IPS-11a (cell line): ENCODE measurements around the gene ADK.

Experiments
- H3K4me3 ChIP-seq: one replicate; pipeline ENCODE4 v1.5.1; 2013; ENCODE audit warnings: low read depth, low read length, control low read depth

ADK gene

DNA sequence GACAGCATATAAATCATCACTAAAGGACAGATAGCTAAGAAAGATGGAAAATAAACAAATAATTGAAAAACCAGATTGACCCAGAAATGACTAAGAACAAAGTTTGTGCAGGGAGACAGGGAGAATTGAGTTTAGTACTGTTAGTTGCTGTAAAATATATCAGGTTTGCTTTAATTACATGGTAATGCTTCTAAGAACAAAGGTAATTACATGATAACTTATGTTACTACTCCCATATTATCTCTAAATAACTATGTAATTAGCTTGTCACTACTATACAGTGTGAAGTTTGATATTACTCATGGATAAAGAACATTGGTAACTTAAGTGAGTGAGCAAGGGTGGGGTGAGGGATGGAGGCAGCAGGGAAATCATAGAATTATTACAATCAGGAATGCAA is 540.1 kb downstream of the ADK start:
- H3K4me3 ChIP-seq: no peak overlapping the region

DNA sequence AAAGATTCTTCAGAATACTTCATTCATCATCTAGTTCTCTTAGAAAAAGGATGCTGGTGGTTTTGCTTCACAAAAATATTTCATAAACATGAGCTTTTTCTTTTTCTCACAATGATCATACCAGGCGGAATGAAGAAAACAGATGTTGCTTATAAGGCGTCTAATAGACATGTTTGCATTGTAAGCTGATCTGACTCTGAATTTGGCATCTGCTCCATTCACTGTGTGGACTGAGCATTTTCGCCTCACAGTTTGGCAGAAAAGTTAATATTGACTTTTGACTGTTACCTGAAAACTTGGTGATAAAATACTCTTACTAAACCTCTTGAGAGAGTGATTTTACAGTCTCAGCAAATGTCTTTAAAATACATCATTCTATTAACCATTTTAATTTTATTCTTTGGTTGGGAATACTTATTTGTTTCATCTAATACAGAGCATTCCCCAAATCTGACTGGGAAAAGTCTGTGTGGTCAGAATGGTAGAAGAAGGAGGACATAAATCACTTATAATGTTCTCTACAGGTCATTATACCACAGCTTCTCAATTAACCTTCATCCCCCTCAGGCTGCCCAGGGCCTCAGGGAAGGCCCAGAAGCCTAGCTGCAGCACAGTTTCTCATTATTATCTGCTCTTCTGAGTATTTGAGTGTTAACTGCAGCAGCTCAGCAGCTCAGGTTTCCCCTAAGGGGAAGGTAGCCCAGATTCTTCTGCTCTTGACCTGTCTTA is 553.8 kb downstream of the ADK start:
- H3K4me3 ChIP-seq: no peak overlapping the region

DNA sequence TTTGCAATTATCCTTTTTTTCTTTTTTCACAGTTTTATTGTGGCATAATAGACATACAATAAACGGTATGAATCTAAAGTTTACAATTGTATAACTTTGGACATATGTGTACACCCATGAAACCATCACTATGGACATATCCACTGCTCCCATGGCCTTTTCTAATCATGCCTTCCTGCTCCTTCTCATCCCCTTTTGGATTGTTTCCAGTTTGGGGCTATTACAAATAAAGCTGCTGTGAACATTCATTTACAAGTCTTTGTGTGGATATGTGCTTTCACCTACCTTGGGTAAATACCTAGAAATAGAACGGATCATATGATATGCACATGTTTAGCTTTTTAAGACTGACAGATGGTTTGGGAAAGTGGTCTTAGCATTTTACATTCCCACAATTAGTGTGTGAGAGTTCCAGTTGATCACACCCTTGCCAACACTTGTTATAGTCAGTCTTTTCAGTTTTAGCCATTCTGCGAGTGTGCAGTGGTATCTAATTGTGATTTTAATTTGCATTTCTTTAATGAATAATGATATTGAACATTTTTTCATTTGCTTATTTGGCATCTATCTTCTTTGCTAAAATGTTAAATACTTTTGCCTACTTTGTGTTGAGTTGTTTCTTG is 554.4 kb downstream of the ADK start:
- no peak overlapping the region for H3K4me3 ChIP-seq

DNA sequence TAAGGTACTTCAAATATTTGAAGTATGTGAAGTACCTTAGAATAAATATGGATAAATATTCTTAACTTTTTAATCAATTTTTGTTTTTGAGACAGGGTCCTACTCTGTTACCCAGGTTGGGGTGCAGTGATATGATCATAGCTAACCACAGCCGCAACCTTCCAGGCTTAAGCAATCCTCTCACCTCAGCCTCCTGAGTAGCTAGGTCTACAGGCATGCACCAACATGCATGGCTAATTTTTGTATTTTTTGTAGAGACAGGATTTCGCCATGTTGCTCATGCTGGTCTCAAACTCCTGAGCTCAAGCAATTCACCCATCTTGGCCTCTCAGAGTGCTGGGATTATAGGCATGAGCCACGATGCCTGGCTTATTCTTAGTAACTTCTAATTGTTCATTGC is 555.9 kb downstream of the ADK start:
- no peak overlapping the region for H3K4me3 ChIP-seq

DNA sequence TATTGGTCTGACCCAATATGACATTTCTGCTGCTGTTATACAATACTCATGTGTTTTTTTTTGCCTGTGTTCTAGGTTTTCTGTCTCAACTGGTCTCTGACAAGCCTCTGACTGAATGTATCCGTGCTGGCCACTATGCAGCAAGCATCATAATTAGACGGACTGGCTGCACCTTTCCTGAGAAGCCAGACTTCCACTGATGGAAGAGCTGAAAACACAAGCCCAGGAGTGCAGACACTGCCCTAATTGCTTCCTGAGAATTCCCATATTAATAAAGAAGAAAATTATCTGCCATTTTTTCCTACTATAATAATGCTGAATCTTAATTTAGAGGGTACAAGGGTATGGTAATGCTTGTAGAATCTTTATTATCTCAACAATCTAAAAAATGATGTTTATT is 557.2 kb downstream of the ADK start:
- no peak overlapping the region for H3K4me3 ChIP-seq

DNA sequence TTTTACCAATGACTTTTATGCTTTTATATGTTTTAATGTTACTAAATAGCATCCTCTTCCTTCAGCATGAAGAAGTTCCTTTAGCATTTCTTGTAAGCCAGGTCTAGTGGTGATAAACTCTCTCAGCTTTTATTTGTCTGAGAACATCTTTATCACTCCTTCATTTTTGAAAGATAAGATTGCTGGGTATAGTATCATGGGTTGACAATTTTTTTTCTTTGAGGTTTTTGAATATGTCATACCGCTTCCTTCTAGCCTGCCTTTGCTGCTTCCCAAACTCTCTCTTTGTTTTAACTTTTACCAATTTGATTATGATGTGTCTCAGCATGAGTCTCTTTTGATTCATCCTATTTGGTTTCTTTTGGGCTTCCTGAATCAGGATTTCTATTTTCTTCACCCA is 567.2 kb downstream of the ADK start:
- no peak overlapping the region for H3K4me3 ChIP-seq

DNA sequence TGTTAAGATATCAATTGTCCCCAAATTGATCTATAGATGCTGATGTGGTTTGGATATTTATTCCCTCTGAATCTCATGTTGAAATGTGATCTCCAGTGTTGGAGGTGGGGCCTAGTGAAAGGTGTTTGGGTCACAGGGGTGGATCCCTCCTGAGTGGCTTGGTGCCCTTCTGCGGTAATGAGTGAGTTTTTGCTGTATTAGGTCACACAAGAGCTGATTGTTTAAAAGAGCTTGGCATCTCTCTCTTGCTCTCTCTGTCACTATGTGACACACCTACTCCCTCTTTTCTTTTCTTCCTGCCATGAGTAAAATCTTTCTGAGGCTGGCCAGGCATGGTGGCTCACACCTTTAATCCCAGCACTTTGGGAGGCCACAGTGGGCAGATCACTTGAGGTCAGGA is 577.2 kb downstream of the ADK start:
- H3K4me3 ChIP-seq: no peak overlapping the region

DNA sequence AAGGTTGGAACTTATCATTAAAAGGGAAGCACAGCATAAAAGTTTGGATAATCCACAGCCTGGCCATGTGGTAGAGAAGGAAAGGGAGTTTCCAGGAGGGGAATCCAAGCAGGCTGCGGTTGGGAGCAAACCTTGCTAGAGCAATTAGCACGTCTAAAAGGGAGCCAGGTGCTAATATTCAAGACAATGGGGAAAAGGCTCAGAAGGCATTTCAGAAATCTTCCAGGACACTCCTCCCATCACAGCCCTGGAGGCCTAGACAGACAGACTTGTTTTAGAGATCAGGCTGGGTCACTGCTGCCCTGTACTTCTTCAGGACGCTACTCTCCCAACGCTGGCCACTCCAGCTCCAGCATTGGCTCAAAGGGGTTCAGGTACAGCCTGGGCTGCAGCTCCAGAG is 579.2 kb downstream of the ADK start:
- no peak overlapping the region for H3K4me3 ChIP-seq

DNA sequence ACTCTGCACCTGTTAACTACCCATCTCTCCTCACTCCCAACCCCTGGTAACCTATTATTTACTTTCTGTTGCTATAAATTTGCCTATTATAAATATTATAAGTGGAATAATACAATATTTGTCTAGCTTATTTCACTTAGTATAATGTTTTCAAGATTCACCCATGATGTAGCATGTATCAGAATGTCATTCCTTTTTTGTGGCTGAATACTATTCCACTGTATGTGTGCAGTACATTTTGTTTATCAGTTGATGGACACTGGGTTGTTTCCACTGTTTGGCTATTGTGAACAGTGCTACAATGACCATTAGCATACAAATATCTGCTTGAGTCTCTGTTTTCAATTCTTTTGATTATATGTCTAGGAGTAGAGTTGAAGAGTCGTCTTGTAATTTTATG is 582.6 kb downstream of the ADK start:
- H3K4me3 ChIP-seq: no peak overlapping the region

DNA sequence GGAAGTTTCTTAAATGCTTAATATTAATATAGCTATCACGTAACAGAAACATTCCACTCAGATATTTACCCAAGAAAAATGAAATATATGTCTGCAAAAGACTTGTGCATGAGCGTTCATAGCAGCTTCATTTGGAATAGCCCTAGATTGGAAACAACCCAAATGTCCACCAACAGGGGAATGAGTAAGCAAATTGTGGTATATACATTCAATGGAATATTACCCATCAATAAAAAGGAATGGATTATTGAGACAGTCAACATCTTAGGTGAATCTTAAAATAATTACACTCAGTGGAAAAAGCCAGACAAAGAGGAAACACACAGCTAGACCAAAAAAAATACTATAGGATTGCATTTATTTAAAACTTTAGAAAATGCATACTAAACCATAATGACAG is 585.0 kb downstream of the ADK start:
- no peak overlapping the region for H3K4me3 ChIP-seq

DNA sequence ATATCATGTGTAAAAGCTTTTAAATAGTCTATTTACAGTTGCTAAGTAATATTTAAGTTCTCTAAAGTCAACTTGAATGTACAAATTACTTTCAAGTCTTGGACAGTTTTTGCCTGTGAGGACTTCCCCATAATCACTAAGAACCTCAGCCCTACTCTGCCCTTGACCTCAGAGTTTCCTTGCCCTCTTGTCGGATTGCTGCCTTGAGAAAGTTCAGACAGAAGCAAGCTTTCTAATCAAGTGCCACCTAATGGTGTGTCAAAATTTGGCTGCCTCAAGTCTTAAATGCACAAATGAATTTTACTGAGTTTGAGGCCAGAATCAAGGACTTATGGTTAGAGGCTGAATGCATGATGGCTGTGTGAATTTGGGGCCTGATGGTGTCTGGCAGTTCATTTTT is 587.0 kb downstream of the ADK start:
- H3K4me3 ChIP-seq: no peak overlapping the region

DNA sequence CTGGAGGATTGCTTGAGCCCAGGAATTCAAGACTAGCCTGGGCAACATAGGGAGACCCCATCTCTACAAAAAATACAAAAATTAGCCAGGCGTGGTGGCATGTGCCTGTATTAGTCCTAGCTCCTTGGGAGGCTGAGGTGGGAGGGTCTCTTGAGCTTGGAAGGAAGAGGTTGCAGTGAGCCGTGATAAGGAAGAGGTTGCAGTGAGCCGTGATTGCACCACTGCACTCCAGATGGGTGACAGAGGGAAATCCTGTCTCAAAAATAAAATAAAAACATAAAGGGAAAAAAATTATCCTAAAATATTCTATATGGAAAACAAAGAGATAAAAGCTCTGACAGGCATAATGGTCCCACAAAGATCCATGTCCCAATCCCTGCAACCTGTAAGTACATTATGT is 587.5 kb downstream of the ADK start:
- no peak overlapping the region for H3K4me3 ChIP-seq

DNA sequence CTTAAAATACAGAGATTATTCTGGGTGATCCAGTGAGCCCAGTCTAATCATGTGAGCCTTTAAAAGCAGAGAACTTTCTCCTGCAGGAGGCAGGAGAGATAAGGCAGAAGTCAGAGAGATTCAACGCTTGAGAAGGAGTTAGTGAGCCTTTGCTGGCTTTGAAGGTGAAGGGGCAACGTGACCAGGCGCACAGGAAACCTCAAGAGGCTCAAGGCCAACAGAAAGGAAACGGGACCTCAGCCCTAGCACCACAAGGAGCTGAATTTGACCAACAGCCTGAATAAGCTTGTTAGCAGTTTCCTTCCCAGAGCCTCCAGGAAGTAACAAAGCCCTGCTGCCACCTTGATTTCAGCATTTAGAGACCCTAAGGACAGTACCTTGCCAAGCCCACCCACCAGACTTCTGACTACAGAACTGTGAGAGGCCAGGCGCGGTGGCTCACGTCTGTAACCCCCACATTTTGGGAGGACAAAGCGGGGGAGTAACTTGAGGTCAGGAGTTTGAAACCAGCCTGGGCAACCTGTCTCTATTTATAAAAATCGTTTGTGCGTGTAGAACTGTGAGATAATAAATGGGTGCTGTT is 588.1 kb downstream of the ADK start:
- H3K4me3 ChIP-seq: no peak overlapping the region

DNA sequence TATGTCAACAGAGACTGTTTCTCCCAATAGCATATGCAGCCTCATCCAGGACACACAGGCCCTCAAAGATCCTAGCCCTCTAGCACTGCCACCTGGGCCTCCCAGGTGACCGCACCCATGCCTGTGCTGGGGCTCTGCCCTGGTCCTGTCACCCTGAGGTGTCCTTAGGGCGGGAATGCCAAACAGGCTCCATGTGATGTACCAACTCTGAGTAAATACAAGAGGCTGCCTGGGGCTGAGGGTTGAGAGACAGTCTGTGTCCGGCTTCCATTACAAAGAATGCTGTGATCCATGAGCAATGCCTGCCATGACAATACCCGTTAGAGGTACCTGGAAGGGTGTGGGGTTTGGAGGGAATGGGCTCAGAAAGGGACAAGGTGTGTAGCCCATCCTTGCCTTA is 592.4 kb downstream of the ADK start:
- H3K4me3 ChIP-seq: no peak overlapping the region

DNA sequence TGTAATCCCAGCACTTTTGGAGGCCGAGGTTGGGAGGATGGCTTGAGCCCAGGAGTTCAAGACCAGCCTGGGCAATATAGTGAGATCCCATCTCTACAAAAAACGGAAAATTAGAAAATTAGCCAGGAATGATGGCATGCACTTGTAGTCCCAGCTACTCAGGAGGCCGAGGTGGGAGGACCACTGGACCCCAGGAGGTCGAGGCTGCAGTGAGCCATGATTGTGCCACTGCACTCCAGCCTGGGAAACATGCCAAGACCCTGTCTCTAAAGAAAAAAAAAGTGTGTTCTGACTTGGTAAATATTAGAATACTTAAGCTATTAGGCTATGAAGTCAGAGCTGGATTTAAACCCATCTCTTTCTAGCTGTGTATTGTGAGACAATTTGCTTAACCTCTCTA is 594.4 kb downstream of the ADK start:
- H3K4me3 ChIP-seq: no peak overlapping the region

DNA sequence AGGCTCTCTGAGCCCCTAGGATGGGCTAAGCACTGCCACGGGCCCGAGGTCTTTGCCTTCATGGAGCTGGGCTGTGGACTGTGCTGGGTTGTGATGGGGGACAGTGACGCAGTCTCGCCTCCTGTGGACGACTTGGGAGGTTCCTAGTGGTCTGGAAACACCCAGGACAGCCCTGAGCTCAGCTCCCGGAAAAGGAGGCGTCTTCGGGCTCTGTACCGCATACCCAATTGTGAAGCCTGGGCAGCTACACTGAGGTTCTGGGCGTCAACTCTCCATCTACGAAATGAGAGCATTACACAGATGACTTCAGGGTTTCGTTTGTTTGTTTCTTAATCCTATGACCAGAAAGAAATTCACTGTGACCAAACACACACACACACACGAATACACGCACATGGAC is 595.8 kb downstream of the ADK start:
- H3K4me3 ChIP-seq: no peak overlapping the region

DNA sequence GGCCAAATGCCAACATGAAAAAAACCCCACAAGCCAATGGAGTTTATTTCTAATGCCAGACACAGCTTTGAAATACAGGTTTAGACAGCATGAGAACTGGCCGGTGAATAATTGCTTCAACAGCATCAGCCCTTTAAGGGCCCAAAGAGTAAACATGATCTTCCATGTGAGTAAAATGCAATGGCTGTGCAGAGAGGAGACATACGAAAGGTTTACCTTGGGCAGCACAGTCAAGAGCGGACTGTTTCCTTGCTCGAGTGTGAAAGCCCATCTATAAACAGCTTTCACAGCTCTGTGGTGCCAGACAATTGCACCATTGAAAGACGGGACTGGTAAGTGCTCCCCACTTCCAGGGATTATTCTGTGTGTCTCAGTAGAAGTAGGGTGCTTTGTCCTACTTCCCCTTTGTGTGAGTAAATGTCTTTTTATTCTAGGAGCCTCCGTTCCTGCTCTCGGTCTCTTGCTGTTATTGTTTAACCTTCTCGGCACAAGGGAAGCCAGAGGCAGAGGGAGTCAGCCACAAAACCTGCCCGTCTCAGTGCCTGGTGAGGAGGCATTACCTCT is 597.5 kb downstream of the ADK start:
- no peak overlapping the region for H3K4me3 ChIP-seq

DNA sequence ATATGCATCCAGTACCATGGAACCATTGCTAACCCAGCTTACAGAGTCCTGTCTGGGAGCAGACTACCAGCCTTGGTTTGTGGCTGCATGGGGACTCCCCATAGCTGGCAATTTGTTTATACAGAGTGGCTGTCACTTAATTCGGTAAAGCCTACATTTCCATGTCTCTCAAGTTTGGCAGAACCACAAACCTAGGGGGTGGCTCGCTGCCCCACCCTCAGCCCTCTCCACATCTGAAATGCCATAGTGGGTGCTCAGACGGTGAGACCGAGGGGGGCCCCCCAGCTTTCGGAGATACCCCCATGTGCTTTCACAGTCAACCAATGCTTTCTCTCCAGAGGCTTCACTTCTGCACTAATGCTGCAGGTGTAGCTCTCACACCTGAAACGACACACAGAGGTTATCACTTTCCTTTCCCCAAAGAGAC is 599.8 kb downstream of the ADK start:
- H3K4me3 ChIP-seq: no peak overlapping the region

DNA sequence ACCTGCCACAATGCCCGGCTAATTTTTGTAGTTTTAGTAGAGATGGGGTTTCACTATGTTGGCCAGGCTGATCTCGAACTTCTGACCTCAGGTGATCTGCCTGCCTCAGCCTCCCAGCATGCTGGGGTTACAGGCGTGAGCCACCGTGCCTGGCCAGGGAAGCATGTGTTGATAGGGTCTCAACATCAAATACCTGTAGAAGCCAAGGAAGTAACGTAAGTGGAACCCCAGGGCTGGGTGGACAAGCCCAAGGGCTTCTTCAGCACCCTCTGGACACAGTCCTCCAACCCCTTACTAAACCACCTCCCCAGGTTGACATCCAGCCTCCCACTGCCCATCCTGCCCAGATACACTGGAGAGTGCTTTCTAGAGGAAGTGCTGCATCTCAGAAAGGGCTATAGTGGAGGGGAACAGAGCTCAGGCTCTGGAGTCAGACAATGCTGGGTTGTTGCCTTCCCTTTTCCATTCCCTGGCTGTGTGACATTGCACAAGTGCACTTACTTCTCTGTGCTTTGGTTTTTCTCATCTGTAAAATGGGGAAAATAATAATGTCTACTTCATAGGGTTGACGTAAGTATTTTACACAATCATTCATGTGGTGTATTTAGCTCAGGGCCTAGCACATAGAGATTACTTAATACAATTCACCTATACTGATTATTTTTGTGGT is 601.5 kb downstream of the ADK start:
- H3K4me3 ChIP-seq: no peak overlapping the region

DNA sequence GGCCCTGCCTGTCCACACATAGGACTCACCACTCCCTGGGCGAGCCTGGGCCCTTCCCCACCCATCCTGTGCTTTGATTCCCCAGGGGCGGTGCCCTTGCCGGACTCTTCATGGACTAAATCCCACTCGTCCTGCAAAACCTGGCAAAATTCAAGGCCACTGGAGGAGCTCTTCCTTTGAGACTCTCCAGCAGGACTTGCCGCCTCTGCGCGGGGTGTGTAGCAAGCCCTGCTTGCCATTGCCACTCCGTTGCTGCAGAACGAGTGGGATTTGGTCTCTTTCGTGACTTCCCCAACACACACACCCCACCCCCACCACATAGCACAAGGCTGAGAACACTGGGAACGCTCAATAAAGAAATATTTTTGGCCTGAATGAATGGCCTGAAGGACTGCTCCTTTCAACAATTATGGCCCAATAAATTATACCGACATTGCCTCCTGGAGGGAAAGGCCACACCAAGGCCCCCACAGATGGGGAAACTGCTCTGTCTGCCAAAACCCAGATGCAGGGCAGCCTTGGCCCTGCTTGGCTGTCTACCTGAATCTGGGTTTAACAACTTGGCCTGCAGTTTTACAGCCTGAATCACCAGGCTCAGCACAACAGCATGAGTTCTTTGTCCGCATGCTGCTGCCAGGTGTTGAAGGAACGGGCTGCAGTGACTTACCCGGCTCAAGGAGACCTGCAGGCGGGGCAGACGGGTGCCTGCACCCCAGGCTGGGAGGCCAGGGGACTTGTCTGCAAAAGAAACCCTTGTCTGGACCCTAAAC is 602.6 kb downstream of the ADK start:
- H3K4me3 ChIP-seq: no peak overlapping the region

DNA sequence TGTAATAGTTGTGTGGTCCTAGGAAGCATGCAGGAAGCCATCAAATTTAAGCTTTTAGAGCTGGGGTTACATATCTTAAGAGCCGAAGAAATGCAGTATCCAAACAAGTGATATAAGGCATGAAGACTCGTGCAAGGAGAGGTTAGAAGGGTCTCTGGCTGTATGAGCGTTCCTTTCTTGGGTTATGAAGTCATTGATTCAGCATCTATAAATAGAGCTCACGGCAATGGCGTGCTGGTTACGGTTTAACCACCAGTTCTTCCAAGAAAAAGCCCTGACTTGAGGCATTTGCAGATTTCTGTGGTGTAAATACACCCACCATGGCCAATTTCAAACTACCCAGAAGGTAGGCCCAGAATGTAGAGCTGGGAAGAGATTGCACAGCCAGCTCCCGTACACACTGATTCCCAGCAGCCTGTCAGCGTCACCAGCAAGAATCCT is 603.4 kb downstream of the ADK start:
- H3K4me3 ChIP-seq: no peak overlapping the region
